CD4-positive, alpha-beta T cell treated with Interleukin-15 for 1 hour (primary cell): ENCODE results near the gene FREY1.

Experiments used
- DNase-seq: peaks from one replicate; pipeline ENCODE4 v3.0.0-alpha.2; 2020

Gene FREY1

DNA sequence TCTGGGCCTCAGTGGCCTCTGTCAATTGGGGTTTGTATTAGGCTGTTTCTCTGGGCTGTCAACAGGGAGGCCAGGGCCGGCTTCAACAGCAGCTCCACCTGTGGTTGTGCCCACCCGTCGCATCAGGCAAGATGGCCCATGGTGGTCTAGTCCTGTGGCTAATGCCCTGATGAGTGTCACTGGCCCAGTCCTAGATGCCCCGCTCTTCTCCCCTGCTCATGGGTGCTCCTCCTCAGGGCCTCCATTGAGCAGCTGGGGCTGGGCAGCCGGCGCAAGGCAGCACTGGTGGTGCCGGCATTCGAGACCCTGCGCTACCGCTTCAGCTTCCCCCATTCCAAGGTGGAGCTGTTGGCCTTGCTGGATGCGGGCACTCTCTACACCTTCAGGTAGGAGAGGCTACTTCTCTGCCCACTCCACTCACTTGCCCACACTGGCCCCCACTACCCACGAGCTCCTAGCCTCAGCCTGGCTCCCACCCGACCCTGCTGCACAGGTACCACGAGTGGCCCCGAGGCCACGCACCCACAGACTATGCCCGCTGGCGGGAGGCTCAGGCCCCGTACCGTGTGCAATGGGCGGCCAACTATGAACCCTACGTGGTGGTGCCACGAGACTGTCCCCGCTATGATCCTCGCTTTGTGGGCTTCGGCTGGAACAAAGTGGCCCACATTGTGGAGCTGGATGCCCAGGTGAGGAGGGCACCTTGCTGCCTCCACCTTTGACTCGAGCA lies 20.8 kb upstream of the FREY1 start:
- peak; percentile 17 for DNase-seq

DNA sequence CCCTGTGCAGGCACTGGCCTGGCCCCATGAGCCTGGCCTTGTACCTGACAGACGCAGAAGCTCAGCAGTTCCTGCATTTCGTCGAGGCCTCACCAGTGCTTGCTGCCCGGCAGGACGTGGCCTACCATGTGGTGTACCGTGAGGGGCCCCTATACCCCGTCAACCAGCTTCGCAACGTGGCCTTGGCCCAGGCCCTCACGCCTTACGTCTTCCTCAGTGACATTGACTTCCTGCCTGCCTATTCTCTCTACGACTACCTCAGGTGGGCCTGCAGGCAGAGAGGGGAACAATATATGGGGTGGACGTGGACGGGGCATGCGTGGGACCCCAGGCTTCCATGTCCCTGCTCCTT lies 20.2 kb upstream of the FREY1 start:
- peak; percentile 11 for DNase-seq

DNA sequence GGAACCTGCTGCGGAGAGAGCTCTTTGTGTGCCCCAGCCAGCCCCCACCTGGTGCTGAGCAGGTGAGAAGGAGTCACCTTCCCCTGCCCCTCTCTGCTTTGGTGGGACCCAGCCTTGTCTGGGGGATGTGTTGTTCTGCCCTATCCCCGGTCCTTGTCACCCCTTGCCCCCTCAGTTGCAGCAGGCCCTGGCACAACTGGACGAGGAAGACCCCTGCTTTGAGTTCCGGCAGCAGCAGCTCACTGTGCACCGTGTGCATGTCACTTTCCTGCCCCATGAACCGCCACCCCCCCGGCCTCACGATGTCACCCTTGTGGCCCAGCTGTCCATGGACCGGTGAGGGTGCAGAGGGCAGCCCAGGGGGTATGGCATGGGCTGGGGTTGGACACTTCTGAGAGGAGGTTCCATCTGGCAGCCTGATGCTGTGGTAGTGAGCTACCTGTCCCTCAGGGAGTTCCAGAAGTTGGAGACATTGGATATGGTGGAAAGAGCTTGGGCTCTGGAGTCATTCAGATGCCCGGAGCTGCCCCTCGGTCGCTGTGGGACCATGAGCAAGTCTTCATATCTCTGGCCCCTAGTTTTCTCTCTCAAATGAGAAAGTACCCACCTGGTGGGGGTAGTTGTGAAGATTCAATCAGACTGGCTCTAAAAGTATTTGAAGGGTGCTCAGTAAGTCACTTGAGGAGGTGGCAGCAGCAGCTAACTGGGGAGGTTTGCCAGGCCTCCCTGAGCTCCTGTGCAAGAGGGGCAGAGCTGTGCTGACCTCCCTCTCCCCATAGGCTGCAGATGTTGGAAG lies 19.7 kb upstream of the FREY1 start:
- DNase-seq: peak; percentile 14

- peak; percentile 14 for DNase-seq
These were observed 18.9 kb upstream of the FREY1 start for GRCh38 chr11:45926001-45926401.

- no peak for DNase-seq
These were observed 18.5 kb upstream of the FREY1 start for GRCh38 chr11:45925550-45925949.

- no peak for DNase-seq
These were observed 17.9 kb upstream of the FREY1 start for GRCh38 chr11:45924927-45925326.

GRCh38 chr11:45924036-45924915 lies 17.2 kb upstream of the FREY1 start:
- DNase-seq: peak; percentile 13

DNA sequence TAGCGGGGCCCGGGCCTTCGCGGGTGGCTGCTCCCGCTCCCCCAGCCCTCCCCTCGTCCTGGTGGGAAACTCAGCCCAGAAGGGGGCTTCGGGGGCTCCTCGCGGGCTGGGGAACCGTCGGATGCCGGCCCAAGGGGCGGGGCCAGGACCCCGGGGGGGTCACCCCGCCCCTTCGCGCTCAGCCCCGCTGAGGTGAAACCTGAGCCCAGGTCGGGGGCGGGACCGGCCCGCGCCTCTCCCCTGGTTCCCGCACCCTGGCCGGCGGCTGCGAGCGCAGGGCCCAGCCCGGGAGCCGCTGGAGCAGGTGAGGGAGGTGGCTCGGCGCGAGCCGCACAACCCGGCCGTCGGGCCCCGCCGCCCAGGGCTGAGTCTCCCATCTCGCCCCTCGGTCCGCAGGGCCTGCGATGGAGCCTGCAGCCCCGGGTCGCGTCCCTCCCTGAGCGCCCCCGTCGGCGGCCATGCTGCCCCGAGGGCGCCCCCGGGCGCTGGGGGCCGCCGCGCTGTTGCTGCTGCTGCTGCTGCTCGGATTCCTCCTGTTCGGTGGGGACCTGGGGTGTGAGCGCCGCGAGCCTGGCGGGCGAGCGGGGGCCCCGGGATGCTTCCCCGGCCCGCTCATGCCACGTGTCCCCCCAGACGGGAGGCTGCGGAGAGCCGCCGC lies 15.5 kb upstream of the FREY1 start, which contains the start of gene LARGE2:
LARGE2 (plus strand) TSS at position 232 of the 658 bp plus-strand sequence; CDS start at position 459, 227 bp downstream.
- peak; percentile 19 for DNase-seq

DNA sequence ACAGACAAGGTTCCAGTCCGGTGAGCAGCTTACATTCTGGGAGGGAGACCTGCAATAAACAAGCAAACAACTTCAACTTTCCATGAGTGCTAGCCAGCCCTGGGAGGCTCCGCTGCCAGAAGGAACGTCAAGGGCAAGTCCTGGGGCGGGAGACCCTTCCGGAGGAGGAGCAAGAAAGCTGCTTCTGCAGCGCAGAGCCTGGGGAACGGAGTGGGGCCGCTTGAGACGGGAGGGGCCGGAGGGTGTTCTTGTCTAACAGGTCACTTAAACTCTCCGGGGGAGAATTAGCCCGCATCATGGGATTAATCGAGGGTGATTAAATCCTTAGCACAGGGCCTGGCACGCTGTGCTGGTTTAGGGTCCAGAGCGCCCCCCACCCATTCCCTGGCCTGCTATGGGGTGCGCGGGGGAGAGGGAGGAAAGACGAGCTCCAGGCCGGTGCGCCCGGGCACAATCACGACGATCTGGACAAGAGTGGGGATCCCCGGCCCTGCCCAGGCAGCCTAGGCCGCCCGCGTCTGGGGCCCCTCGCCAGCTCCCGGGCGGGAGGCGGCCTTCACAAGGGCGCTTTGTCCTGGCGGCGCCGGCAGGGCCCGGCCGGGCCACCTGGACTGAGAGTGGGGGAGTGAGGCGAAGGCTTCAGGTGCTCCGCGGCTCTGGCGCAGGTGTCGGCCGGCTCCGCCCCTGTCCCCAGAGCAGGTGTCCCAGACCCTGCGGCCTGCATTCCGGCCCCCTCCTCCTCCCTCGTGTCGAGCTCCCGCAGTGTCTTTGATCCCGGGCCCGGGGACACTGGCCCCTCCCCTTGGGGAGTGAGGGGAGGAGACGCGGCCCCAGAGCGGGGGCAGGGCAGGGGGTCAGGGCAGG lies 14.7 kb upstream of the FREY1 start:
- peak; percentile 16 for DNase-seq

GRCh38 chr11:45920531-45921477 lies 13.7 kb upstream of the FREY1 start:
- peak; percentile 5 for DNase-seq

DNA sequence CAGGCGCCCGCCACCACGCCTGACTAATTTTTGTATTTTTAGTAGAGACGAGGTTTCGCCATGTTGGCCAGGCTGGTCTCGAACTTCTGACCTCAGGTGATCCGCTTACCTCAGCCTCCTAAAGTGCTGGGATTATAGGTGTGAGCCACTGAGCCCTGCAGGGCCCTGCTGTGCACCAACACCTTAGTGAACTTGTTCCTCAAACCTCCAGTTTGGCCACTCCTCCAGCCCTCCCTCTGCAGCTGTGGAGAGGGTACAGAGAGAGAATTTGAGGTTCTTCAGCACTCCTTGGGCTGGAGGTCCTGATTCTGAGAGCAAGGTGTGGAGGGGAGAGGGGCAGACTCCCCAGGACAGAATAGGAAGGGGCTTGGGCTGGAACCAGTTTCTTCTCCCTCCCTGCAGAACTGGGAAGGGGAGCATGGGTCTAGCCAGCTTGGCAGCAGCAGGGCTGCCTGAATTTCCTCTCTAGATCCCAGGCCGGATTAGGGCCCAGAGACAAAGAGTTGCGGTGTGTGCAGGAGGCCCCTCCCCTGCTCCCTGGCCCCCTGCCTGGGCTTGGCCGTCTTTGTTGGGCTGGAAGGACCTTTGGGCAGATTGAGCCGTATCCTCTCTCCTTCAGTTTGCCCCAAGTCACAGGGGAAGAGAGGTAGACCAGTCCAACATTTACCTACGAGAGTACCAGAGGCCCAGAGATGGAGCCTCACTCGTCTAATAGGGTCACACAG lies 12.9 kb upstream of the FREY1 start:
- DNase-seq: no peak

GRCh38 chr11:45918962-45919675 lies 12.0 kb upstream of the FREY1 start:
- DNase-seq: no peak

DNA sequence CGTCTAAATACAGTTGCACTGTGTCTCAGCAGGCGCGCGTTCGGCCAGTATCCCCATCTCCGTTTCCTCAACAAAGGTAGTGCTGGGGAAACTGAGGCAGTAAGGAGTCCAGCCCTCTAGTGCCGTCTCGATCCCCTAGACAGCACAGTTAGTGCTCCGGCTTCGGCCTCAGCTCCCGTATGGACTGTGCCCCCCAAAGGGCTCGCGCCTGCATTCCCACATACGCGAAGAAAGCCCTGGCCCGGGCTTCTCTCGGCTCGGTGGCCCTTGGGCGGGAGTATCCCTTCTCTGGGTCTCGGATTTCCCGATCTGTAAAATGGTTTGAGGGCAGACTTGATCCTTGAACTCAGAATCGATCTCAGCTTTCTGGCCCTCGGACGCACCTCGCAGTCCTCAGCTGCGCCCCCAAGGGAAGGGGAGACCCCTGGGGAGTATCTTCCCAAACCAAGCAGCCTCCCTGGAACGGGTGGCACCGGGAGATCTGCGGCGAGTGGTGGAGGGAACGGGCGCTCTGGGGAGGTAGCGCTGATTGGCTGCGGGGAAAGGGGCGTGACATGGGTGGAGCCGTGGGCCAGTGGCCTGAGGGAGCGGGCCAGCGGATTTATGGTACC lies 11.4 kb upstream of the FREY1 start:
- DNase-seq: peak; percentile 50

GRCh38 chr11:45917623-45918330 lies 10.7 kb upstream of the FREY1 start, which contains the start of gene PEX16:
TSS of gene PEX16 (minus strand) at chr11:45917877. CDS start at chr11:45917811, 66 bp downstream.
- peak; percentile 99 for DNase-seq

DNA sequence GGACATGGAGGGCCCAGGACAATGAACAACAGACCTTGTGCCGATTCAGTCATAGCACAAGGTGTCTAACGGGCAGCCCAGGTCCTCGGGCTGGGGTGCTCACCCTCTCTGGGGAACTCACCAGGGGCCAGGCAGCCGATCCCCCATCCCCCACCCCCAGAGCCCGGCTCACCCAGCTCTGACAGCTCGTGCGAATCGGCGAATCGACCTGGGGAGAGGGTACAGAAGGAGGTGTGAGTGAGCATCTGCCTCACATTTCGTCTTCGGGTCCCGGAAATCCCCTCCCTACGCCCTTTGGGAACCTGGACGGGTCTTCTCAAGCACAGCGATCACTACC lies 10.2 kb upstream of the FREY1 start:
- no peak for DNase-seq

GRCh38 chr11:45915446-45915845 lies 8.4 kb upstream of the FREY1 start:
- no peak for DNase-seq

GRCh38 chr11:45913942-45914635 lies 7.0 kb upstream of the FREY1 start:
- no peak for DNase-seq
